GM12878 (cell line): ENCODE data around the gene PDHA2.
"Not testable (repeated sequence)": the region's sequence is repeated elsewhere in the genome, so short reads cannot be mapped to it uniquely, and the experiment has no call there.

ENCODE experiments used
- GABPA ChIP-seq: IDR thresholded peaks from 2 replicates; pipeline ENCODE4 v1.6.1; 2014; ENCODE audit warnings: antibody characterized with exemption, low read depth, mild to moderate bottlenecking, inconsistent platforms
- NFYB ChIP-seq: IDR thresholded peaks from 2 replicates; pipeline ENCODE4 v1.6.1; 2011; ENCODE audit warnings: low read depth, mild to moderate bottlenecking, low read length, improper control_type of control experiment, moderate library complexity; ENCODE audit not compliant: insufficient read depth
- PAX8 ChIP-seq: fragments of 450-650 bp; IDR thresholded peaks from 2 replicates; pipeline ENCODE4 v1.6.1; 2017; ENCODE audit warnings: mild to moderate bottlenecking, moderate library complexity
- PML ChIP-seq: IDR thresholded peaks from 2 replicates; pipeline ENCODE4 v1.6.1; 2012; ENCODE audit warnings: low read length, inconsistent platforms
- POLR2A ChIP-seq: IDR thresholded peaks from 2 replicates; pipeline ENCODE4 v1.6.1; 2011; ENCODE audit warnings: low read depth, mild to moderate bottlenecking, low read length
- SREBF1 ChIP-seq: IDR thresholded peaks from 2 replicates; pipeline ENCODE4 v1.6.1; 2012; ENCODE audit warnings: mild to moderate bottlenecking, low read length
- STAT1 ChIP-seq: fragments of 450-650 bp; conservative IDR thresholded peaks from 2 replicates; pipeline ENCODE4 v1.6.1; 2014; ENCODE audit warnings: antibody characterized with exemption, mild to moderate bottlenecking
- SUZ12 ChIP-seq: fragments of 200-600 bp; sonication (generic); IDR thresholded peaks from one replicate; pipeline ENCODE4 v1.6.1; 2018; ENCODE audit warnings: antibody characterized with exemption, mild to moderate bottlenecking; ENCODE audit not compliant: unreplicated experiment
- TAF1 ChIP-seq: IDR thresholded peaks from 2 replicates; pipeline ENCODE4 v1.6.1; 2011; ENCODE audit warnings: mild to moderate bottlenecking, low read depth, low read length, borderline replicate concordance
- TF ChIP-seq, protein P1 (sequence below), 3 experiments: IDR thresholded peaks in 2 of 3; conservative IDR thresholded peaks in 1 of 3; 2 replicates each; pipeline ENCODE4 v1.5.1; 2011; ENCODE audit warnings: low read depth in 3 of 3, low read length in 3 of 3, mild to moderate bottlenecking in 3 of 3, control low read depth in 2 of 3, moderate library complexity in 2 of 3, inconsistent platforms in 1 of 3, mixed read lengths in 1 of 3; ENCODE audit not compliant: control insufficient read depth in 2 of 3, insufficient read depth in 1 of 3; ENCODE audit errors: extremely low read depth in 1 of 3
- TF ChIP-seq, protein P2 (sequence below): IDR thresholded peaks from 2 replicates; pipeline ENCODE4 v1.6.1; 2012; ENCODE audit warnings: mild to moderate bottlenecking, low read depth, low read length

DNA sequence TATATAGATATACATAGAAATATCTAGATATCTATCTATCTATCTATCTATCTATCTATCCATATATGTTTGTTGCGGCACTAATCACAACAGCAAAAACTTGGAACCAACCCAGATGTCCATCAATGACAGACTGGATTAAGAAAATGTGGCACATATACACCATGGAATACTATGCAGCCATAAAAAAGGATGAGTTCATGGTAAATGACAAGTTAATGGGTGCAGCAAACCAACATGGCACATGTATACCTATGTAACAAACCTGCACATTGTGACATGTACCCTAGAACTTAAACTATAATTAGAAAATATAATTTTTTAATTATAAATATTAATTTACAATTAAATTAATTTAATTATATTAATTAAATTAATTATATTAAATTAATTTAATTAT is 29.5 kb downstream of the PDHA2 start:
- TF ChIP-seq, protein P1, sequence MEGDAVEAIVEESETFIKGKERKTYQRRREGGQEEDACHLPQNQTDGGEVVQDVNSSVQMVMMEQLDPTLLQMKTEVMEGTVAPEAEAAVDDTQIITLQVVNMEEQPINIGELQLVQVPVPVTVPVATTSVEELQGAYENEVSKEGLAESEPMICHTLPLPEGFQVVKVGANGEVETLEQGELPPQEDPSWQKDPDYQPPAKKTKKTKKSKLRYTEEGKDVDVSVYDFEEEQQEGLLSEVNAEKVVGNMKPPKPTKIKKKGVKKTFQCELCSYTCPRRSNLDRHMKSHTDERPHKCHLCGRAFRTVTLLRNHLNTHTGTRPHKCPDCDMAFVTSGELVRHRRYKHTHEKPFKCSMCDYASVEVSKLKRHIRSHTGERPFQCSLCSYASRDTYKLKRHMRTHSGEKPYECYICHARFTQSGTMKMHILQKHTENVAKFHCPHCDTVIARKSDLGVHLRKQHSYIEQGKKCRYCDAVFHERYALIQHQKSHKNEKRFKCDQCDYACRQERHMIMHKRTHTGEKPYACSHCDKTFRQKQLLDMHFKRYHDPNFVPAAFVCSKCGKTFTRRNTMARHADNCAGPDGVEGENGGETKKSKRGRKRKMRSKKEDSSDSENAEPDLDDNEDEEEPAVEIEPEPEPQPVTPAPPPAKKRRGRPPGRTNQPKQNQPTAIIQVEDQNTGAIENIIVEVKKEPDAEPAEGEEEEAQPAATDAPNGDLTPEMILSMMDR (IDR thresholded peaks at IDR 0.05 in 2 of 3, conservative IDR thresholded peaks at IDR 0.05 in 1 of 3; ENCODE audit: control insufficient read depth in 2 of 3, extremely low read depth in 1 of 3, insufficient read depth in 1 of 3, low read depth in 3 of 3, low read length in 3 of 3), result not testable (repeated sequence)
- TF ChIP-seq POLR2A, SREBF1, GABPA, PML, SUZ12, STAT1, TAF1, PAX8, NFYB: not testable (repeated sequence)
- TF ChIP-seq, protein P2, sequence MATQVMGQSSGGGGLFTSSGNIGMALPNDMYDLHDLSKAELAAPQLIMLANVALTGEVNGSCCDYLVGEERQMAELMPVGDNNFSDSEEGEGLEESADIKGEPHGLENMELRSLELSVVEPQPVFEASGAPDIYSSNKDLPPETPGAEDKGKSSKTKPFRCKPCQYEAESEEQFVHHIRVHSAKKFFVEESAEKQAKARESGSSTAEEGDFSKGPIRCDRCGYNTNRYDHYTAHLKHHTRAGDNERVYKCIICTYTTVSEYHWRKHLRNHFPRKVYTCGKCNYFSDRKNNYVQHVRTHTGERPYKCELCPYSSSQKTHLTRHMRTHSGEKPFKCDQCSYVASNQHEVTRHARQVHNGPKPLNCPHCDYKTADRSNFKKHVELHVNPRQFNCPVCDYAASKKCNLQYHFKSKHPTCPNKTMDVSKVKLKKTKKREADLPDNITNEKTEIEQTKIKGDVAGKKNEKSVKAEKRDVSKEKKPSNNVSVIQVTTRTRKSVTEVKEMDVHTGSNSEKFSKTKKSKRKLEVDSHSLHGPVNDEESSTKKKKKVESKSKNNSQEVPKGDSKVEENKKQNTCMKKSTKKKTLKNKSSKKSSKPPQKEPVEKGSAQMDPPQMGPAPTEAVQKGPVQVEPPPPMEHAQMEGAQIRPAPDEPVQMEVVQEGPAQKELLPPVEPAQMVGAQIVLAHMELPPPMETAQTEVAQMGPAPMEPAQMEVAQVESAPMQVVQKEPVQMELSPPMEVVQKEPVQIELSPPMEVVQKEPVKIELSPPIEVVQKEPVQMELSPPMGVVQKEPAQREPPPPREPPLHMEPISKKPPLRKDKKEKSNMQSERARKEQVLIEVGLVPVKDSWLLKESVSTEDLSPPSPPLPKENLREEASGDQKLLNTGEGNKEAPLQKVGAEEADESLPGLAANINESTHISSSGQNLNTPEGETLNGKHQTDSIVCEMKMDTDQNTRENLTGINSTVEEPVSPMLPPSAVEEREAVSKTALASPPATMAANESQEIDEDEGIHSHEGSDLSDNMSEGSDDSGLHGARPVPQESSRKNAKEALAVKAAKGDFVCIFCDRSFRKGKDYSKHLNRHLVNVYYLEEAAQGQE, result not testable (repeated sequence)
